Adipocyte (in vitro differentiated cells): ENCODE measurements around the gene FCN1.

ENCODE experiments used
- DNase-seq: peaks from one replicate; pipeline ENCODE4 v3.0.0-alpha.2; 2015; ENCODE audit warnings: low read depth
- H3K27me3 ChIP-seq: replicated peaks from 2 replicates; pipeline ENCODE4 v1.7.0; 2013; ENCODE audit warnings: mild to moderate bottlenecking, low read length, moderate library complexity; ENCODE audit not compliant: control insufficient read depth, insufficient read depth
- H3K36me3 ChIP-seq: 2 replicates; pipeline ENCODE4 v1.7.0; 2013; ENCODE audit warnings: low read length, mild to moderate bottlenecking, moderate library complexity; ENCODE audit not compliant: control insufficient read depth, insufficient read depth, severe bottlenecking
- H3K4me1 ChIP-seq: 2 replicates; pipeline ENCODE4 v1.7.0; 2013; ENCODE audit warnings: mild to moderate bottlenecking, low read length, moderate library complexity; ENCODE audit not compliant: control insufficient read depth, insufficient read depth
- H3K4me3 ChIP-seq: 2 replicates; pipeline ENCODE4 v1.7.0; 2013; ENCODE audit warnings: mild to moderate bottlenecking, low read length, moderate library complexity
- H3K9ac ChIP-seq: 2 replicates; pipeline ENCODE4 v1.7.0; 2013; ENCODE audit warnings: mild to moderate bottlenecking, low read length, moderate library complexity
- H3K9me3 ChIP-seq: 2 replicates; pipeline ENCODE4 v1.7.0; 2013; ENCODE audit warnings: mild to moderate bottlenecking, low read length, moderate library complexity; ENCODE audit not compliant: control insufficient read depth

FCN1 gene

DNA sequence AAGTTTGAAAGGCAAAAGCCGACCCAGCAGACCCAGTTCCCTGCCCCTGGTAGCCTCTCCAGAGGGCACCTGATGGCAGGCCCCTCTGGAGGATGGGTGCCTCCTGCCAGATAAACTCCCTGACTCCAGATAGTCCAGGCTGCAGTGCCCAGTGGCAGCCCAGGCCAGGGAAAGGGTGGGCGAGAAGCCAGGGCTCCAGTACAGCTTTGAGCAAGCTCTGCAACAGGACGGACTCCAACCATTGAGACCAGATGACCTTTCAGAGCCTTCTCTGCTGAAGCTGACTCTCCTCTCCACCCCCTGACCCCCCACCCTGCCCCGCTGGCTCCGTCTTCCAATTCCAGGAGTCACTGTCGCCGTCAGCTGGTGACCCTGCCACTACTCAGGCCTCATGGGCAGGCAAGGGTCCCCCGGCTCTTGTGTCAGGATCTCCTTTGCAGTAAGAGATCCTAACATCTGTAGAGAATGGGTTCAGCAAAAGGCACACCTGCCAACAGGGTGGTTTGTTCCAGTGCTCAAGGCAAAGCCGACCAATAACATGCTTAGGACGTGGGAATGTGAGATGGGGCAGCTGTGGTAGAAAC, 15.5 kb upstream of the FCN1 start:
- Histone ChIP-seq H3K36me3 (no peaks in the 10 kb centered on the region), H3K4me1 (no peaks in the 10 kb centered on the region), H3K4me3 (no peak overlapping the region), H3K27me3 (peaks cover 55% of the 10 kb centered on the region), H3K9me3 (no peaks in the 10 kb centered on the region), H3K9ac (no peak overlapping the region)
- no peak for DNase-seq

DNA sequence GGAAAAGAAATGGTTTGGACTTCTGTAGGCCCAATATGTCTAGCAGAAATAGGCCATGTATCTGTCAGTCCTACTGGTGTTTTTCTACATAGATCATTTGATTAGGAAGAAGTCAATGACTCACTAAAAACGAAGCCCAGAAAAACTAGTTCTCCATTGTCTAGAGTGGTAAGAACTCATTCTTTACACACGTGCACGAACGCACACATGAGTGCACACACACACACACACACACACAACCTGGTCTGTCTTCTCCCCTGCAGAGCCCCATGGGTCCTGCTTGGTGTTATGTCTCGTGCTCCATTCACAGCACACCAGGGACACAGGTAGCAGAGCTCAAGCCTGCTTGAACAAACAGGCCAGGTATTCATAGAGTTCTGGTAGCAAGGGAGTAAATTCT, 14.9 kb upstream of the FCN1 start:
- H3K4me1 ChIP-seq: no peaks in the 10 kb centered on the region
- H3K9ac ChIP-seq: no peak overlapping the region
- no peaks in the 10 kb centered on the region for H3K9me3 ChIP-seq
- H3K36me3 ChIP-seq: no peaks in the 10 kb centered on the region
- H3K4me3 ChIP-seq: no peak overlapping the region
- DNase-seq: no peak
- H3K27me3 ChIP-seq: peaks cover 50% of the 10 kb centered on the region

DNA sequence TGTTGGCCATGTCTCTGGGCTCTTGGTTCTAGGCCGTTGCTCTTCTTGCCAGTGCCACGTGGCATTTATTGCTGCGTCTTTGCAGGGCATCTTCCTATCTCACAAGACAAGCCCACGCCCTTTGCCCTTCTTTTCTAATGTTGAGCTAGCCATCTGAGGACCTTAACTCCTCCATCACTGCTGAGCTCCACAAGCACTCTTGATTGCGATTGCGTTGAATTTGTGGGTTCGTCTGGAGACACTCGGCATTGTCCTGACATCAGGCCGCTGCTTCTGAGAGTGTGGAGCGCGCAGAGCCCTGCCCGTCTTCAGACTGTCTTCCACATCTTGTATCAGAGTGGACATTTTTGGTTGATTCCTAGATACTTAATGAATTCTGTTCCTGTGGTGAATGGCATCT, 14.5 kb upstream of the FCN1 start:
- Histone ChIP-seq H3K9me3 (no peaks in the 10 kb centered on the region), H3K4me1 (no peaks in the 10 kb centered on the region), H3K9ac (no peak overlapping the region), H3K36me3 (no peaks in the 10 kb centered on the region), H3K27me3 (peaks cover 46% of the 10 kb centered on the region), H3K4me3 (no peak overlapping the region)
- DNase-seq: no peak

DNA sequence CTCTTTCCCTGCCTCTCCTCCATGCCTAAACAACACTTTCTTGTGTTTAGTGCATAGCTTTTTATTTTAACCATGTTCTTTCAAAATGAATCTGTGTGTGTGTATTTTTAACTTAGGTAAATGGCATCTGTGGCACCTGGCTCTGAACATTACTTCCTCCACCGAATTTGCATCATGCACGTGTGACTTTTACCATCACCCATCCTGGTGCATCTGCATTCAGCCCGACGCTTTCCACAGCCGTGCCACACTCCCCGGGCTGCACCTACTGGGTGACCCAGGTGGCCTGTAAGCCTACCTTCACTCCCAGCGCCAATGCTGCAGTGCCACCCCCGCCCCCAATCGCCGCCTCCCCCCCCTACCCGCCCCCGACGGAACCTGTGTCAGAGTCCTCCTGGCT, 12.7 kb upstream of the FCN1 start:
- Histone ChIP-seq H3K9me3 (no peaks in the 10 kb centered on the region), H3K27me3 (peaks cover 30% of the 10 kb centered on the region), H3K36me3 (no peaks in the 10 kb centered on the region), H3K4me1 (no peaks in the 10 kb centered on the region), H3K4me3 (no peak overlapping the region), H3K9ac (no peak overlapping the region)
- no peak for DNase-seq

DNA sequence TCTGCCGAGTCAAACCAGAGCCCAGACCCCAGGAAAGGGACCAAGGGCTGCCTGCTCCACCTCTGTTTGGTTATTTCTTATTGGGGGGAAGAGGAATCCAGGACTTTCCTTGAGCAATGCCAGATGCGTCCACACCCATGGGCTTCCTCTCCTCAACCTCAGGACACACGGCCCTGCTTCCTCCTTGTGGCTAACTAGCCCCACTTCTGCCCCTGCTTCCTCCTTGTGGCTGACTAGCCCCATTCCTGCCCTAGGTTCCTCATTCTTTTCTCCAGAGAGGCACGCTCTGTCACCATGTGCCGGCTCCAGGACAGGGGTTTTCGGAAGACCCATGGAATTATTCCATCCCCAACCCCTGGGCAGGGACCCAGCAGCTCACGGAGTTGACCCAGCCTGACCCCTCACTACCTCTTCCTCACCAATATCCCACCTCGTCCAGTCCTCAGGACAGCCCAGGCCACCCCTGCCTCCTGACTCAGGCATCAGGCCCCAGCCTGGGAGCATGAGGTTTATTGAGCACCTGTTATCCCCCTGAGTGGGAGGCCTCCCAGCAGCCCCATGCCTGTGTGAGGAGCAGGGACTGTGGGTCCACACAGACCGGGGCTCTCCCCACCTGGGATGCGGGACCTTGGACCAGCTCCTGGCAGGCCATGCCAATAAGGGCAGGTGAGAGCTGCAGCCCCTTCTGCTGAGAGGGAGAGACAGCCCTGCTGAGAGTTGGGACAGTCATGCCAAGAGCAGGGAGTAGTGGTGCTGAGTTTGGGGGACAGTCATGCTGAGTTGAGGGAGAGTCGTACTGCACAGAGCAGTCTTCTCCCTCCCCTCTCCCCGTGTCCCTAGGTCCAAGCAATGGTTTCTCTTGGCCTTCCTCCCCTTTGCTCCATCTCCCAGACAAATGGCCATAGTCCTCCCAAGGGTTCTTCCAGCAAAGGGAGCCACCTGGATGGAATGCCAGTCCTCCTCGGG, 11.8 kb upstream of the FCN1 start:
- no peaks in the 10 kb centered on the region for H3K9me3 ChIP-seq
- H3K4me1 ChIP-seq: no peaks in the 10 kb centered on the region
- DNase-seq: no peak
- no peaks in the 10 kb centered on the region for H3K36me3 ChIP-seq
- H3K27me3 ChIP-seq: peaks cover 27% of the 10 kb centered on the region
- H3K9ac ChIP-seq: no peak overlapping the region
- no peak overlapping the region for H3K4me3 ChIP-seq

DNA sequence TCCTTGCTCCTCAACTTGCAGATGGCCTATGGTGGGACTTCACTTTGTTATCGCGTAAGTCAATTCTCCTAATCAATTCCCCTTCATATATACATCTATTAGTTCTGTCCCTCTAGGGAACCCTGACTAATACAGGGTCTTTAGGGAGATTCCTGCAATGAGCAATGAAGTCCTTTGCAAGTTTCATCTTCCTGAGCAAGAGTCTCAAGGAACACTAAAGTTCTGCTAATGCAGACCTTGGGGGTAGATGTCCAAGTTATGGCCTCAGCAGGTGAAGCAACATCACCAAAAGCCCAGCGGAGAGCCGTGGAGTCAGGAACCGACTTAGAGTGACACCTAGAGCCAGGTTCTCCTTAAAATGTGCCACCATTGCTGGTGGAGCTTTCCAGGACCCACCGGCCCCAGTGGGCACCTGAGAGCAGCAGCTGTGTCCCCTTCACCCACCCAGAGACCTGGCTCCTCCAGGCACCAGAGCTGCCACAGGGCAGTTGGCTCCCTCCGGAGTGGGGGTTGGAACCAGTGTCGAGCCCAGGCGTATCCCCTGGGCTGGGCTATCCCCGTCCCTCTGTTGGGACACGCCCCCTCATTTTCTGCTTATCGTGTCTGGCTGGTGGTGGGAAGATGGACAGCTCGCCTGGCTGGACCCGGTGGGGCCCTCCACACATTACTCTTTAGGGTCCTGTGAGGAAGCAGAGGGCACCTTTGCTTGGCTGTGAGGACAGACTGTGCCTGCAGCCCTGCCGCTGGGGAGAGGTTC, 10.9 kb upstream of the FCN1 start:
- H3K4me1 ChIP-seq: no peaks in the 10 kb centered on the region
- no peaks in the 10 kb centered on the region for H3K36me3 ChIP-seq
- no peak for DNase-seq
- H3K9me3 ChIP-seq: no peaks in the 10 kb centered on the region
- no peak overlapping the region for H3K9ac ChIP-seq
- H3K4me3 ChIP-seq: no peak overlapping the region
- H3K27me3 ChIP-seq: peaks cover 24% of the 10 kb centered on the region

DNA sequence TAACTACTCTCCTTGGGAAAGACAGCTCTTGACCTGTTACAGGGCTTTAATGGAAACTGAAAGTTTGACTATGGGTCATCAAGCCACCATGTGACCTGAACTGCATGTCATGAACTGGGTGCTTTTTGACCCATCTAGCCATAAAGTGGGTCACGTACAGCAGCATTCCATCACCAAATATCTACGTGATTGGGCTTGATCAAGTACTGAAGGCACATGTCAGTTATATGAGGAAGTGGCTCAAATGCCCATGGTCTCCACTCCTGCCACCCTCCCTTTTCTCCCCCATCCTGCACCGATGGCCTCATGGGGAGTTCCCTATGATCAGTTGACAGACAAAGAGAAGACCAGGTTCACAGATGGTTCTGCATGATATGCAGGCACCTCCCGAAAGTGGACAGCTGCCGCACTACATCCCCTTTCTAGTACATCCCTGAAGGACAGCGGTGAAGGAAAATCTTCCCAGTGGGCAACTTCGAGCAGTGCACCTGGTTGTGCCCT, 7.3 kb upstream of the FCN1 start:
- peaks cover 3% of the 10 kb centered on the region for H3K9me3 ChIP-seq
- no peak overlapping the region for H3K4me3 ChIP-seq
- DNase-seq: no peak
- H3K9ac ChIP-seq: no peak overlapping the region
- peaks cover 14% of the 10 kb centered on the region for H3K27me3 ChIP-seq
- H3K36me3 ChIP-seq: no peaks in the 10 kb centered on the region
- peaks cover 3% of the 10 kb centered on the region for H3K4me1 ChIP-seq

DNA sequence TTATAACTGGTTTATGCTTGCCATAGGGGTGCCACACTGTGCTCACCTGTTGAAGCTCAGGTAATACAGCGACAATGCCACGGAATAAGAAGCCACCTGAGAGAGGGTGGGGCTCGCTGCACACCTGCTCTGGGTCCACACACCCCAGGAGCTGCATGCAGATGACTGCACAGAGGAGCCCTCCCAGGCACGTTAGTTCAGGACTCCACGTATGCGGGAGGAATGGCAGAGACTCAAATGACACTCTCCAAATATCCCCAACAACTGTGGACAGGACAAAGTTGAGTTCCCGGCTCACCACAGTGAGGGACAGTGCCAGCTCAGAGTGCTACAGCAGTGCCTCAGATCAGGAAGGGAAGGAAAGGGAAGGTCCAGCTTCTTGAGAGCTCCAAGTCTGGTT, 5.8 kb upstream of the FCN1 start:
- no peak for DNase-seq
- peaks cover 3% of the 10 kb centered on the region for H3K4me1 ChIP-seq
- no peak overlapping the region for H3K4me3 ChIP-seq
- no peaks in the 10 kb centered on the region for H3K36me3 ChIP-seq
- H3K27me3 ChIP-seq: peaks cover 5% of the 10 kb centered on the region
- H3K9ac ChIP-seq: no peak overlapping the region
- H3K9me3 ChIP-seq: peaks cover 17% of the 10 kb centered on the region

DNA sequence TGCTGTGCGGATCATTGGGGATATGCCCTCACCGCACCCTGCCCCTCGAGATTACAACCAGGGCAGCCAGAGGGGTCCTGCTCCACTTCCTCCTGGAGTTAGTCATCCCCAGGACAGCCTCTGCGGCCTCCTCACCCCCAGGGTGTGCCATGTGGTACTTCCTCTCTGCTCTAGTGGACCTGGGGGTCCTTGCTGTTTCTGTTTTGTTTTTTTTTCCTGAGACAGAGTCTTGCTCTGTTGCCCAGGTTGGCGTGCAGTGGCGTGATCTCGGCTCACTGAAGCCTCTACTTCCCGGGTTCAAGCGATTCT, 5.2 kb upstream of the FCN1 start:
- Histone ChIP-seq H3K9ac (no peak overlapping the region), H3K9me3 (peaks cover 19% of the 10 kb centered on the region), H3K36me3 (no peaks in the 10 kb centered on the region), H3K4me3 (no peak overlapping the region), H3K27me3 (peaks cover 4% of the 10 kb centered on the region), H3K4me1 (peaks cover 3% of the 10 kb centered on the region)
- DNase-seq: no peak

DNA sequence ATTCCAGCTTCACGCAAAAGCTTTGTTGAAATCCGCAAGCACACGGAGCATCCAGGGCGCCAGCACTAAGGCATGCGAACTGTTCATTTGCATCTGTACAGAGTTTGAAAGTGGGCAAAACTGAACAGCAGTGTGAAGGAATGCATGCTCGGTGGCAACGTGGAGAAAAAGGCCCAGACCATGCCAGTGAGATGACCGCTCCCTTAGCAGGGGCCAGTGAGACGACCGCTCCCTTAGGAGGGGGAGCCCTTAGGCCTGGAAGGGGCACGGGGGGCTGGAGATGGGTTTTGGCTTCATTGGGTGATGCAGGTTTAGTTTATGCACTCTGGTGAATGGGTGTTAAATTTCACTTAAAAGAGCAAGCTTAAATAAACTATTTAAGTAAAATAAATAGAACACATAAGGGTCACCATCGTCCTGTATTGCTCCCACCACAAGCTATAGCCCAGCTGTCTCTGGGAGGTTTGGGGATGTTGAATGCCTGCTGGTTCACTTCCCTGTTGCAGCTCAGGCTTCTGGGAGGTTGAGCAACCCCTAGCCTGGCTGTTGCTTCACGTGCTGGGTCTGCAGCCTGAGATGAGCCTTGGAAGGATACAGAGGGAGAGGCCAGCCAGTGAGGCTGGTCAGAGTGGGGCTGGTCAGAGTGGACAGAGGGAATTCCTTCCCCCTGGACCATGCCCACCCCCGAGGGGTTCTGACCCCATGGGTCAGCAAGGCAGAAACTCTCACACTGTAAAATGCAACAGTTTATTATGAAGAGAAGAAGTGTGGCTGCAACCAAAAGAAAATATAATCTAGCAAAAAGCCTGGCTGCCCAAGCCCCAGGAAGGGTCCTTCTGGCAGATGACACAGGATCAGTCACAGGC, 4.6 kb upstream of the FCN1 start:
- Histone ChIP-seq H3K36me3 (no peaks in the 10 kb centered on the region), H3K27me3 (peaks cover 5% of the 10 kb centered on the region), H3K9me3 (peaks cover 19% of the 10 kb centered on the region), H3K4me1 (peaks cover 7% of the 10 kb centered on the region), H3K9ac (no peak overlapping the region), H3K4me3 (no peak overlapping the region)
- no peak for DNase-seq
